ENCODE data around the gene SALL1. TPM values are rescaled to one million over a fixed set of nuclear protein-coding genes. Genes with fewer than 3 reads are reported as not detected.

The SALL1 gene
- total RNA-seq, 1 experiment from 2014 or later, result not detected

DNA sequence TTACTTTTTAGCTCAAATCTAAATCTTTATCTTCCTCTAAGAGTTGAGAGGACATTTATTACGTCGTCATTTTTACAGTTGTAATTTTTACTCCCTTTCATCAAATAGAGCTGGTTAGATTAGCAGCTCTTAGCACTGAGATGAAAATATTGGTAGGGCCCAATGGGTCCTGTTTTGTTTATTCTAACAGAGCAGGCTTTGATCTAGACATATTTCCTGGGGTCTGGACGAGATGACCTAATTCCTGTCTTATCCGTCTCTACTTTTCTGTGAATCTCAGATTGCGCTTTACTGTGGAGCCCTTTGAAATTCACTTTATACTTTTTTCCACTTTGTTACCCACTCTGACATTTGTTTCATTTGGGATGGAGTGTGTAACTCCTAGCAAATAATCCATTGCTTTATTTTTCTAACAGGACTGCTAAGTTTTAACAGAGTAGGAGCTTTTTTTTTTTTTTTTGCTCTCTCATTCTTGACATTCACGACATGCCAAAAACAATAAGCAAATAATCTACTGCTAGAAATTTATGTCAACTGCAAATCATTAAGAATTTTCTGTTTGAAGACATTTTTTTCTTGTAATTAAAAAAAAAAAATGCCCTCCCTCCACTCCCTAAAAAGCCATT is 18.5 kb downstream of the SALL1 start:
- Histone ChIP-seq H3K27ac (ENCODE audit: low read depth, low read length) (no peak overlapping the region), H3K27me3 (ENCODE audit: insufficient read depth, low read length) (no peaks in the 10 kb centered on the region), H3K36me3 (ENCODE audit: control insufficient read depth in 1 of 2, insufficient read depth in 2 of 2, low read length in 2 of 2) (no peaks in the 10 kb centered on the region), H3K4me2 (ENCODE audit: low read length) (no peak overlapping the region), H3K4me3 (replicated peaks in 1 of 2; ENCODE audit: low read depth in 1 of 2, low read length in 2 of 2) (no peak overlapping the region), H3K4me1 (ENCODE audit: control insufficient read depth in 1 of 2, insufficient read depth in 2 of 2, low read length in 2 of 2) (no peaks in the 10 kb centered on the region), H4K20me1 (ENCODE audit: insufficient read depth) (no peaks in the 10 kb centered on the region), H3K9ac (ENCODE audit: low read length) (no peak overlapping the region), H3K9me3 (ENCODE audit: control insufficient read depth in 1 of 2, insufficient read depth in 1 of 2, low read depth in 1 of 2, low read length in 2 of 2) (no peaks in the 10 kb centered on the region), H3K79me2 (ENCODE audit: insufficient read depth, low read length) (no peaks in the 10 kb centered on the region), H2AFZ (ENCODE audit: low read depth, low read length, poor library complexity, severe bottlenecking) (no peak overlapping the region), H3K9me2 (ENCODE audit: insufficient read depth) (no peaks in the 10 kb centered on the region)
- ChIA-PET RAD21 (ENCODE audit: low non-redundant PET in 1 of 2, low total read pairs in 2 of 2, uncharacterized antibody in 2 of 2, unreplicated experiment in 2 of 2) (no interaction called here), CTCF (no interaction called here), POLR2A (no interaction called here)
- ATAC-seq (no peak), DNase-seq (ENCODE audit: low read depth, low spot score) (no peak)
- no TSS peak for BruUV-seq (replicated peaks)
- no peak for TF ChIP-seq YY1 (IDR thresholded peaks at IDR 0.05; ENCODE audit: extremely low read depth, insufficient replicate concordance, low read depth, low read length)
- TF ChIP-seq SIN3A (IDR thresholded peaks at IDR 0.05; ENCODE audit: low read depth), result no peak
- intact Hi-C loops (cut with micrococcal nuclease), result no loop called here

DNA sequence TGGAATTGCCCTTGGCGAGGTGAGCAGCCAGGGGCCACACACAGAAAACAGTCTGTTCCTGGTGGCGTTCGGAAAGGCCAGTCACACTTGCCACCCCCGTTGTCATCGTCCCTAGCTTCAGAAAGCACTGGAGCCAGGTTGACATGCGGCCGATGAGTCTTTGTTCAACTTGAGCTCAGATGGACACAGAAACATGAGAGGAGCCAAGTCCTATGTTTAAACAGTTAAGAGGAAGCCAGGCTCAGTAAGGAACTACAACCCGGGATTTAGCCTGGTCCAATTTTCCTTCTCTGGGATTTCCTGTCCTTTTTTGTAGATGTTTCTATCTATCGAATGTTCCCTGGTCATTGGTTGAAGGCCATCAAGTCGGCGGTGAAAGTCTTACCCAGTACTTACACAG is 19.5 kb downstream of the SALL1 start:
- intact Hi-C loops (cut with micrococcal nuclease), result no loop called here
- Histone ChIP-seq H3K27ac (ENCODE audit: low read depth, low read length) (no peak overlapping the region), H3K4me3 (replicated peaks in 1 of 2; ENCODE audit: low read depth in 1 of 2, low read length in 2 of 2) (no peak overlapping the region), H3K79me2 (ENCODE audit: insufficient read depth, low read length) (no peaks in the 10 kb centered on the region), H3K4me1 (ENCODE audit: control insufficient read depth in 1 of 2, insufficient read depth in 2 of 2, low read length in 2 of 2) (no peaks in the 10 kb centered on the region), H3K9ac (ENCODE audit: low read length) (no peak overlapping the region), H2AFZ (ENCODE audit: low read depth, low read length, poor library complexity, severe bottlenecking) (no peak overlapping the region), H4K20me1 (ENCODE audit: insufficient read depth) (no peaks in the 10 kb centered on the region), H3K9me3 (ENCODE audit: control insufficient read depth in 1 of 2, insufficient read depth in 1 of 2, low read depth in 1 of 2, low read length in 2 of 2) (no peaks in the 10 kb centered on the region), H3K4me2 (ENCODE audit: low read length) (no peak overlapping the region), H3K9me2 (ENCODE audit: insufficient read depth) (no peaks in the 10 kb centered on the region), H3K27me3 (ENCODE audit: insufficient read depth, low read length) (no peaks in the 10 kb centered on the region), H3K36me3 (ENCODE audit: control insufficient read depth in 1 of 2, insufficient read depth in 2 of 2, low read length in 2 of 2) (no peaks in the 10 kb centered on the region)
- ChIA-PET RAD21 (ENCODE audit: low non-redundant PET in 1 of 2, low total read pairs in 2 of 2, uncharacterized antibody in 2 of 2, unreplicated experiment in 2 of 2) (no interaction called here), CTCF (no interaction called here), POLR2A (no interaction called here)
- ATAC-seq (no peak), DNase-seq (ENCODE audit: low read depth, low spot score) (no peak)
- BruUV-seq (replicated peaks), result no TSS peak
- TF ChIP-seq CEBPB (IDR thresholded peaks at IDR 0.05; ENCODE audit: low read depth), result no peak
- TF ChIP-seq, protein P1, sequence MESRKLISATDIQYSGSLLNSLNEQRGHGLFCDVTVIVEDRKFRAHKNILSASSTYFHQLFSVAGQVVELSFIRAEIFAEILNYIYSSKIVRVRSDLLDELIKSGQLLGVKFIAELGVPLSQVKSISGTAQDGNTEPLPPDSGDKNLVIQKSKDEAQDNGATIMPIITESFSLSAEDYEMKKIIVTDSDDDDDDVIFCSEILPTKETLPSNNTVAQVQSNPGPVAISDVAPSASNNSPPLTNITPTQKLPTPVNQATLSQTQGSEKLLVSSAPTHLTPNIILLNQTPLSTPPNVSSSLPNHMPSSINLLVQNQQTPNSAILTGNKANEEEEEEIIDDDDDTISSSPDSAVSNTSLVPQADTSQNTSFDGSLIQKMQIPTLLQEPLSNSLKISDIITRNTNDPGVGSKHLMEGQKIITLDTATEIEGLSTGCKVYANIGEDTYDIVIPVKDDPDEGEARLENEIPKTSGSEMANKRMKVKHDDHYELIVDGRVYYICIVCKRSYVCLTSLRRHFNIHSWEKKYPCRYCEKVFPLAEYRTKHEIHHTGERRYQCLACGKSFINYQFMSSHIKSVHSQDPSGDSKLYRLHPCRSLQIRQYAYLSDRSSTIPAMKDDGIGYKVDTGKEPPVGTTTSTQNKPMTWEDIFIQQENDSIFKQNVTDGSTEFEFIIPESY (IDR thresholded peaks at IDR 0.05; ENCODE audit: extremely low read depth, insufficient replicate concordance, low read length), result no peak
- TF ChIP-seq ELF1 (IDR thresholded peaks at IDR 0.05; ENCODE audit: borderline replicate concordance, low read depth), result no peak
- no peak for TF ChIP-seq RAD21 (IDR thresholded peaks at IDR 0.05; ENCODE audit: low read depth)
- TF ChIP-seq, protein P2, sequence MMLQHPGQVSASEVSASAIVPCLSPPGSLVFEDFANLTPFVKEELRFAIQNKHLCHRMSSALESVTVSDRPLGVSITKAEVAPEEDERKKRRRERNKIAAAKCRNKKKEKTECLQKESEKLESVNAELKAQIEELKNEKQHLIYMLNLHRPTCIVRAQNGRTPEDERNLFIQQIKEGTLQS (IDR thresholded peaks at IDR 0.05), result no peak
- no peak for TF ChIP-seq SP1 (IDR thresholded peaks at IDR 0.05; ENCODE audit: low read depth)
- TF ChIP-seq, protein P3, sequence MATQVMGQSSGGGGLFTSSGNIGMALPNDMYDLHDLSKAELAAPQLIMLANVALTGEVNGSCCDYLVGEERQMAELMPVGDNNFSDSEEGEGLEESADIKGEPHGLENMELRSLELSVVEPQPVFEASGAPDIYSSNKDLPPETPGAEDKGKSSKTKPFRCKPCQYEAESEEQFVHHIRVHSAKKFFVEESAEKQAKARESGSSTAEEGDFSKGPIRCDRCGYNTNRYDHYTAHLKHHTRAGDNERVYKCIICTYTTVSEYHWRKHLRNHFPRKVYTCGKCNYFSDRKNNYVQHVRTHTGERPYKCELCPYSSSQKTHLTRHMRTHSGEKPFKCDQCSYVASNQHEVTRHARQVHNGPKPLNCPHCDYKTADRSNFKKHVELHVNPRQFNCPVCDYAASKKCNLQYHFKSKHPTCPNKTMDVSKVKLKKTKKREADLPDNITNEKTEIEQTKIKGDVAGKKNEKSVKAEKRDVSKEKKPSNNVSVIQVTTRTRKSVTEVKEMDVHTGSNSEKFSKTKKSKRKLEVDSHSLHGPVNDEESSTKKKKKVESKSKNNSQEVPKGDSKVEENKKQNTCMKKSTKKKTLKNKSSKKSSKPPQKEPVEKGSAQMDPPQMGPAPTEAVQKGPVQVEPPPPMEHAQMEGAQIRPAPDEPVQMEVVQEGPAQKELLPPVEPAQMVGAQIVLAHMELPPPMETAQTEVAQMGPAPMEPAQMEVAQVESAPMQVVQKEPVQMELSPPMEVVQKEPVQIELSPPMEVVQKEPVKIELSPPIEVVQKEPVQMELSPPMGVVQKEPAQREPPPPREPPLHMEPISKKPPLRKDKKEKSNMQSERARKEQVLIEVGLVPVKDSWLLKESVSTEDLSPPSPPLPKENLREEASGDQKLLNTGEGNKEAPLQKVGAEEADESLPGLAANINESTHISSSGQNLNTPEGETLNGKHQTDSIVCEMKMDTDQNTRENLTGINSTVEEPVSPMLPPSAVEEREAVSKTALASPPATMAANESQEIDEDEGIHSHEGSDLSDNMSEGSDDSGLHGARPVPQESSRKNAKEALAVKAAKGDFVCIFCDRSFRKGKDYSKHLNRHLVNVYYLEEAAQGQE (IDR thresholded peaks at IDR 0.05; ENCODE audit: low read depth), result no peak
- TF ChIP-seq YY1 (IDR thresholded peaks at IDR 0.05; ENCODE audit: extremely low read depth, insufficient replicate concordance, low read depth, low read length), result no peak
- TF ChIP-seq POLR2AphosphoS5 (IDR thresholded peaks at IDR 0.05; ENCODE audit: low read depth, low read length), result no peak
- TF ChIP-seq, protein P4, sequence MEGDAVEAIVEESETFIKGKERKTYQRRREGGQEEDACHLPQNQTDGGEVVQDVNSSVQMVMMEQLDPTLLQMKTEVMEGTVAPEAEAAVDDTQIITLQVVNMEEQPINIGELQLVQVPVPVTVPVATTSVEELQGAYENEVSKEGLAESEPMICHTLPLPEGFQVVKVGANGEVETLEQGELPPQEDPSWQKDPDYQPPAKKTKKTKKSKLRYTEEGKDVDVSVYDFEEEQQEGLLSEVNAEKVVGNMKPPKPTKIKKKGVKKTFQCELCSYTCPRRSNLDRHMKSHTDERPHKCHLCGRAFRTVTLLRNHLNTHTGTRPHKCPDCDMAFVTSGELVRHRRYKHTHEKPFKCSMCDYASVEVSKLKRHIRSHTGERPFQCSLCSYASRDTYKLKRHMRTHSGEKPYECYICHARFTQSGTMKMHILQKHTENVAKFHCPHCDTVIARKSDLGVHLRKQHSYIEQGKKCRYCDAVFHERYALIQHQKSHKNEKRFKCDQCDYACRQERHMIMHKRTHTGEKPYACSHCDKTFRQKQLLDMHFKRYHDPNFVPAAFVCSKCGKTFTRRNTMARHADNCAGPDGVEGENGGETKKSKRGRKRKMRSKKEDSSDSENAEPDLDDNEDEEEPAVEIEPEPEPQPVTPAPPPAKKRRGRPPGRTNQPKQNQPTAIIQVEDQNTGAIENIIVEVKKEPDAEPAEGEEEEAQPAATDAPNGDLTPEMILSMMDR (IDR thresholded peaks at IDR 0.05 in 2 of 3, conservative IDR thresholded peaks at IDR 0.05 in 1 of 3; ENCODE audit: borderline replicate concordance in 1 of 3, insufficient read depth in 1 of 3, low read depth in 2 of 3, low read length in 2 of 3), result no peak
- no peak for TF ChIP-seq FOSL1 (IDR thresholded peaks at IDR 0.05; ENCODE audit: low read depth)
